ENCODE measurements around the gene LRBA.
"Not testable (repeated sequence)": the region's sequence is repeated elsewhere in the genome, so short reads cannot be mapped to it uniquely, and the experiment has no call there.

LRBA gene

GRCh38 chr4:150569384-150569987 lies 445.6 kb downstream of the LRBA start:
- DNase-seq (ENCODE audit: low read depth), result peak; percentile 32
- no peak overlapping the region for H3K4me3 ChIP-seq (ENCODE audit: low read length)
- TF ChIP-seq CTCF (conservative IDR thresholded peaks at IDR 0.05; ENCODE audit: low read length), result no peak

GRCh38 chr4:150567070-150567469 lies 448.0 kb downstream of the LRBA start:
- DNase-seq (ENCODE audit: low read depth), result no peak
- TF ChIP-seq CTCF (conservative IDR thresholded peaks at IDR 0.05; ENCODE audit: low read length), result no peak
- no peak overlapping the region for H3K4me3 ChIP-seq (ENCODE audit: low read length)

- not testable (repeated sequence) for DNase-seq (ENCODE audit: low read depth); H3K4me3 ChIP-seq (ENCODE audit: low read length)
Measured at GRCh38 chr4:150564967-150565366, 450.1 kb downstream of the LRBA start.

GRCh38 chr4:150562751-150563150 lies 452.3 kb downstream of the LRBA start:
- DNase-seq (ENCODE audit: low read depth), result no peak
- H3K4me3 ChIP-seq (ENCODE audit: low read length), result no peak overlapping the region
- no peak for TF ChIP-seq CTCF (conservative IDR thresholded peaks at IDR 0.05; ENCODE audit: low read length)

- DNase-seq (ENCODE audit: low read depth), result no peak
- TF ChIP-seq CTCF (conservative IDR thresholded peaks at IDR 0.05; ENCODE audit: low read length), result no peak
- H3K4me3 ChIP-seq (ENCODE audit: low read length), result no peak overlapping the region
Measured at GRCh38 chr4:150562250-150562649, 452.8 kb downstream of the LRBA start.

- no peak overlapping the region for H3K4me3 ChIP-seq (ENCODE audit: low read length)
- no peak for DNase-seq (ENCODE audit: low read depth)
- TF ChIP-seq CTCF (conservative IDR thresholded peaks at IDR 0.05; ENCODE audit: low read length), result no peak
Measured at GRCh38 chr4:150561143-150561737, 453.8 kb downstream of the LRBA start.

- H3K4me3 ChIP-seq (ENCODE audit: low read length), result not testable (repeated sequence)
- DNase-seq (ENCODE audit: low read depth), result peak; percentile 31
Measured at GRCh38 chr4:150557811-150558210, 457.3 kb downstream of the LRBA start.

- DNase-seq (ENCODE audit: low read depth), result no peak
- no peak for TF ChIP-seq CTCF (conservative IDR thresholded peaks at IDR 0.05; ENCODE audit: low read length)
- H3K4me3 ChIP-seq (ENCODE audit: low read length), result no peak overlapping the region
Measured at GRCh38 chr4:150547154-150547838, 467.8 kb downstream of the LRBA start.
